Epithelial cell of proximal tubule (primary cell): ENCODE measurements around the gene TEAD2. TPM values are rescaled to one million over a fixed set of nuclear protein-coding genes. Genes with fewer than 3 reads are reported as not detected.

Experiments used
- DNase-seq: peaks from one replicate; pipeline ENCODE4 v3.0.0-alpha.2; 2011; ENCODE audit warnings: low read depth
- H3K4me3 ChIP-seq: 2 replicates; pipeline ENCODE4 v1.5.1; 2011; ENCODE audit warnings: low read depth, mild to moderate bottlenecking, low read length
- CTCF ChIP-seq: conservative IDR thresholded peaks from 2 replicates; pipeline ENCODE4 v1.5.1; 2012; ENCODE audit warnings: low read depth, mild to moderate bottlenecking, low read length
- total RNA-seq: library from RNA; depleted of rRNA; stranded (reverse); fragments of >200 nt; gene quantifications from 2 replicates; pipeline ENCODE4 v1.2.3, GENCODE V29; 2015

Gene TEAD2
- total RNA-seq, 1 donor from 2014 or later, result 89.5 TPM

DNA sequence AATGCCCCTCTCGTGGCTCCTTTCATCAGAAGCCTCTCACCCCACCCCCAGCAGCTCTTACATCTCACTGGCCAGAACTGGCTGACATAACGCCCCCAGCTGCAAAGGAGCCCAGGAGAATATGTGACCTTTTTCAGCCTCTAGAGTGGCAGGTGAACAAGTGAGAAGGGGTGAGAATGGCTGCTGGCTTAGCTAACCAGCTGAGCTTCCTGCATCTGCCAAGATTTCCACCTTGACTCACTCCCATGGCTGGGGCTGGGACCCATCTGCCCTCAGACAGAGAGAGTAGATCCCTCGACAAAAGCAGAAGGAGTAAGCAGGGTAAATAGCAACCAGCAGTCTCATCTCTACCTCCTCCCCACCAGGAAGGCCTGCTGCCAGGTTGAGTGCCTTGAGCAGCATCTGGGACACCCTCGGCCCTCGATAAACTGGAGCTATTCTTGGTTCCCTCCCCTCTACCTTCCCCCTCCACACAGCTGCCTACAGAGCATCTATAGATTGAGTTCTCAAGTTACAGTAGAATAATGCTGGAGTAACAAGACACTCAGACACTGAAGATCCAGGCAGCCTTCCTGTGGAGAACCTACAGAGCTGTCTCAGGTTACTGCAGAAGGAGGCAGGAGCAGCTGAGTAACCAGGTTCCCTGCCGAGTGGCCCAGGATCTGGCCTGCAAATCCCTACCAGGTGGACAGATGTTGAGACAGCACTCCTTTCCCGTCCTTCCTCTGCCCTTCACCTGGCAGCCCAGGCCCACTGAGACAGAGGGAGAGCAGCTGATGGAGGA, 41.4 kb upstream of the TEAD2 start:
- no peak overlapping the region for H3K4me3 ChIP-seq
- TF ChIP-seq CTCF, result no peak
- no peak for DNase-seq

- H3K4me3 ChIP-seq, result no peak overlapping the region
- no peak for DNase-seq
- no peak for TF ChIP-seq CTCF
Measured at GRCh38 chr19:49400029-49400428, 37.8 kb upstream of the TEAD2 start.

GRCh38 chr19:49398931-49399330, 36.7 kb upstream of the TEAD2 start:
- no peak for DNase-seq
- TF ChIP-seq CTCF, result no peak
- H3K4me3 ChIP-seq, result no peak overlapping the region

DNA sequence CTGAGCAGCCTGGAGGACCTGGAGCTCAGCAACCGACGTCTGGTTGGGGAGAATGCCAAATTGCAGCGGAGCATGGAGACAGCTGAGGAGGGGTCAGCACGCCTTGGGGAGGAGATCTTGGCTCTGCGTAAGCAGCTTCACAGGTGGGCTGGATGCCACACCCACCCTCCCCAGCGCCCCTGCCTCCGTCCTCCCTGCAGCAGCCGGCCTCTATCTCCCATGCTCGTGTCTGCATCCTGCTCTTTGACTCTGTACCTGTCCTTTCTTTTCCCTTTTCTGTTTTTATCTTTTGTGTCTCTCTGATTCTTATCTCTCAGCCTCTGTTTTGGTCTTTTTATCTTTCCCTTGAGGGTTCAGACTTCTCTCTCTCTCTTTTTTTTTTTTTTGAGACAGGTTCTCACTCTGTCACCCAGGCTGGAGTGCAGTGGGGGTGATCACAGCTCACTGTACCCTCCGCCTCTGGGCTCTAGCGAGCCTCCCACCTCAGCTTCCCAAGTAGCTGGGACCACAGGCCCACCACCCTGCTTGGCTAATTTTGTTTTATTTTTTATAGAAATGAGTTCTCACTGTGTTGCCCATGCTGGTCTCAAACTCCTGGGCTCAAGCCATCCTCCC, 35.9 kb upstream of the TEAD2 start:
- TF ChIP-seq CTCF, result no peak
- no peak overlapping the region for H3K4me3 ChIP-seq
- DNase-seq, result no peak

DNA sequence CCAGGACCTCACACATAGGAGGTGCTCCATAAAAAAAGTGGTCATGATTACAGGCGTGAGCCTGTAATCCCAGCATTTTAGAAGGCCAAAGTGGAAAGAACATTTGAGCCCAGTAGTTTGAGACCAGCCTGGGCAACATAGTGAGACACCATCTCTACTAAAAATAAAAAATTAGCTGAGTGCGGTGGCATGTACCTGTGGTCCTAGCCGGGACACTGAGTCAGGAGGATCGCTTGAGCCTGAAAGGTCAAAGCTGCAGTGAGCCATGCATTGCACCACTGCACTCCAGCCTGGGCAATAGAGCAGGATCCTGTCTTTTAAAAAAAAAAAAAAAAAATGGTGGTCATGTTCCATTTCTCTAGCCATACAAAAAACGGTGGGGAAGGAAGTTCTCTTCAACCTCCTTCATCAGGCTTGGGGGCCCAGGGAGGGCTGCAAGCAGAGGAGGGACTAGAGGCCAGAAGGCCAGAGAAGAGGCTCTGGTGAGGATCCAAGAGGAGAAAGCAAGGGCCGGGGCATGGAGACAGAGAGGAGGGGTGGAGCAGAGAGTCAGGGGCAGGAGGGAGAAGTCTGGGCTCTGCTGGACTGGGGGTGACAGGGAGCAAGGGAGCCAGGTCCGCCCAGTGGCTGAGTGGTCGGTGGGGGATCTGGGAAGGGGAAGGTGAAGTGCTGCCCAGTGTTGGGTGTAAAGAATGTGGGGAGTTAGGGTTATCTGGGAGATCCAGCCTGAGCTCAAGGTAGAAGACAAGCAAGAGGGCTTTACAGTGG, 34.7 kb upstream of the TEAD2 start:
- DNase-seq, result no peak
- no peak overlapping the region for H3K4me3 ChIP-seq
- TF ChIP-seq CTCF, result no peak

DNA sequence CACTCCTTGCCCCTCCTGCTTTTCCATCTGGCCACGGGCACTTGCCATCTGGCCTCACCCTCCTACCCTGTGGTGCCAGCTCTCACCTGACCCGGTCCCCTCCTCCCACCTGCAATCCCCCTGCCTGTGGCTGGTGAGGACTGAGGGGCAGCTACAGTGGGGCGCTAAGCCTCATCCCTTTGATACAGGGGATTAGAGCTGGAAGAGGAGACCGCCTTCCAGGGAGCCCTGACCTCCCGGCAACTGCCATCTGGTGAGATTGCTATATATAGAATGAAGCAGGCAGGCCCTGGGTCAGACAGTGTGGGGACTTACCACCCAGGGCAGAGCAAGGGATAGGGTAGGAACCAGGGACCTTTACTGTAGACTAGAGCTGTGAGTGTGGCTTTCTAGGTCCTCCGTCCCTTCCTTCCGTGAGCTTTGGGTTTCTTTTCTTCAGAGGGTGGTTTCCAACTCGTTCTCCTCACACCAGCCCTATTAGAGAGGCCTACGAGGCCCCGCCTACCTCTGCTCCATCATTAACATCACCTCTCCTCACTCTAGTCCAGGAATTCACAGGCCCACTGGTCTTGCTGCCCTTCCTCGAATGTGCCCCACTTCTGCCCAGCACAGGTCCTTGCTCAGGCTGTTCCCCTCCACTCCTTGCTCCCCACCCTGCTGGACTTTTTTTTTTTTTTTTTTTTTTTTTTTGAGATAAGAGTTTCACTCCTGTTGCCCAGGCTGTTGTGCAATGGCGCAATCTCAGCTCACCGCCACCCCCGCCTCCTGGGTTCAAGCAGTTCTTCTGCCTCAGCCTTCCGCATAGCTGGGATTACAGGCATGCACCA, 33.6 kb upstream of the TEAD2 start:
- no peak for DNase-seq

More for the DNA sequence above, 33.6 kb upstream of the TEAD2 start:
- TF ChIP-seq CTCF, result no peak
- no peak overlapping the region for H3K4me3 ChIP-seq
